Upper lobe of left lung (tissue), 6 donors: ENCODE measurements around the gene BNC2. TPM values are rescaled to one million over a fixed set of nuclear protein-coding genes. Genes with fewer than 3 reads are reported as not detected.
A peak's percentile ranks its signal among the peaks of the same experiment; 100 is the strongest.

Experiments
- ATAC-seq, 2 donors: fragments of 200-7000 bp; cut with Tn5 transposase; one replicate each; pipeline ENCODE4 v1.9.1; 2022; ENCODE audit warnings: mild to moderate bottlenecking in 2 of 2, moderate library complexity in 2 of 2; ENCODE audit not compliant: low FRiP score in 2 of 2
- DNase-seq, 2 donors: peaks; one replicate each; pipeline ENCODE4 v3.0.0-alpha.2; 2019 to 2020
- H3K27ac ChIP-seq, 4 donors: fragments of 200-600 bp; sonication (generic); one replicate each; pipeline ENCODE4 v1.5.1; 2016 to 2019
- H3K27me3 ChIP-seq, 4 donors: fragments of 200-600 bp; sonication (generic); one replicate each; pipeline ENCODE4 v1.5.1; 2017 to 2019
- H3K36me3 ChIP-seq, 4 donors: fragments of 200-600 bp; sonication (generic); one replicate each; pipeline ENCODE4 v1.5.1; 2016 to 2019
- H3K4me1 ChIP-seq, 4 donors: fragments of 200-600 bp; sonication (generic); one replicate each; pipeline ENCODE4 v1.5.1; 2018 to 2019
- H3K4me3 ChIP-seq, 4 donors: fragments of 200-600 bp; sonication (generic); one replicate each; pipeline ENCODE4 v1.5.1; 2017 to 2019; ENCODE audit warnings: mild to moderate bottlenecking in 2 of 4, moderate library complexity in 1 of 4
- H3K9me3 ChIP-seq, 4 donors: fragments of 200-600 bp; sonication (generic); one replicate each; pipeline ENCODE4 v1.5.1; 2018 to 2019
- EP300 ChIP-seq, 4 donors: sonication (generic); formaldehyde crosslinking; IDR thresholded peaks; one replicate each; pipeline ENCODE4 v1.5.1; 2017; ENCODE audit warnings: antibody characterized with exemption in 4 of 4, control low read depth in 2 of 4
- POLR2A ChIP-seq, 4 donors: fragments of 450-650 bp; IDR thresholded peaks; one replicate each; pipeline ENCODE4 v1.5.1; 2016 to 2017; ENCODE audit warnings: antibody characterized with exemption in 4 of 4, mild to moderate bottlenecking in 2 of 4
- POLR2AphosphoS5 ChIP-seq, 2 donors: sonication (generic); formaldehyde crosslinking; IDR thresholded peaks; one replicate each; pipeline ENCODE4 v1.5.1; 2017; ENCODE audit warnings: antibody characterized with exemption in 2 of 2
- WGBS, 2 donors: methylation state at CpG; one replicate each; pipeline ENCODE4 v1.1.5; 2017 to 2018; 5-methylcytosine and 5-hydroxymethylcytosine counted together
- total RNA-seq, 6 donors: library from RNA; depleted of rRNA in 4 of 6; stranded (reverse); fragments of >200 nt in 4 of 6; gene quantifications; one replicate each; pipeline versions ENCODE4 v1.1.0 to v1.2.1, GENCODE V29; 2016 to 2021
- TF ChIP-seq, protein P1 (sequence below), 6 experiments: fragments of 450-650 bp in 4 of 6; fragments of 200-600 bp in 2 of 6; sonication (generic) in 2 of 6; IDR thresholded peaks; one replicate each; pipeline ENCODE4 v1.5.1; 2016 to 2019; ENCODE audit warnings: antibody characterized with exemption in 6 of 6
- donor health status: DM: no; HTN: no; CAD: no; lungs with moderate emphysema.
- donor health status: DM: no; HTN: yes; CAD: no; lungs with severe emphysema.

The BNC2 gene
- total RNA-seq, 6 donors from 2014 or later = 4.6 to 21.7 (median 10.7) TPM

DNA sequence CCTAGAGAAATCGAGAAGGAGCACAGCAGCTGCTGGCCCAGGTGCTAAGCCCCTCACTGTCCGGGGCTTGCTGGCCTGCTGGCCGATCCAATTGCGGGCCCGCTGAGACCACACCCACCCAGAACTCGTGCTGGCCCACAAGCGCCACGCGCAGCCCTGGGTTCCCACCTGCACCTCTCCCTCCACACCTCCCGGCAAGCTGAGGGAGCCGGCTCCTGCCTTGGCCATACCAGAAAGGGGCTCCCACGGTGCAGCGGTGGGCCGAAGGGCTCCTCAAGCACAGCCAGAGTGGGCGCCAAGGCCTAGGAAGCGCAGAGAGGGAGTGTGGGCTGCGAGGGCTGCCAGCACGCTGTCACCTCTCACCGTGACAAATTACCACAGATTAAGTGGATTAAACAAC is 6.8 kb upstream of the BNC2 start:
- 88 to 90% methylated on average over 11 to 18 of the region's 19 CpGs for WGBS, 2 donors
- H3K36me3 ChIP-seq = no peaks in the 10 kb centered on the region
- TF ChIP-seq POLR2A (IDR thresholded peaks at IDR 0.05) = no peak
- TF ChIP-seq POLR2AphosphoS5 (IDR thresholded peaks at IDR 0.05) = no peak
- TF ChIP-seq EP300 (IDR thresholded peaks at IDR 0.05) = no peak
- TF ChIP-seq, protein P1, sequence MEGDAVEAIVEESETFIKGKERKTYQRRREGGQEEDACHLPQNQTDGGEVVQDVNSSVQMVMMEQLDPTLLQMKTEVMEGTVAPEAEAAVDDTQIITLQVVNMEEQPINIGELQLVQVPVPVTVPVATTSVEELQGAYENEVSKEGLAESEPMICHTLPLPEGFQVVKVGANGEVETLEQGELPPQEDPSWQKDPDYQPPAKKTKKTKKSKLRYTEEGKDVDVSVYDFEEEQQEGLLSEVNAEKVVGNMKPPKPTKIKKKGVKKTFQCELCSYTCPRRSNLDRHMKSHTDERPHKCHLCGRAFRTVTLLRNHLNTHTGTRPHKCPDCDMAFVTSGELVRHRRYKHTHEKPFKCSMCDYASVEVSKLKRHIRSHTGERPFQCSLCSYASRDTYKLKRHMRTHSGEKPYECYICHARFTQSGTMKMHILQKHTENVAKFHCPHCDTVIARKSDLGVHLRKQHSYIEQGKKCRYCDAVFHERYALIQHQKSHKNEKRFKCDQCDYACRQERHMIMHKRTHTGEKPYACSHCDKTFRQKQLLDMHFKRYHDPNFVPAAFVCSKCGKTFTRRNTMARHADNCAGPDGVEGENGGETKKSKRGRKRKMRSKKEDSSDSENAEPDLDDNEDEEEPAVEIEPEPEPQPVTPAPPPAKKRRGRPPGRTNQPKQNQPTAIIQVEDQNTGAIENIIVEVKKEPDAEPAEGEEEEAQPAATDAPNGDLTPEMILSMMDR (IDR thresholded peaks at IDR 0.05) = no peak
- no peaks in the 10 kb centered on the region for H3K9me3 ChIP-seq
- H3K4me3 ChIP-seq = no peak overlapping the region
- H3K27ac ChIP-seq = no peak overlapping the region
- no peak for ATAC-seq
- no peaks in the 10 kb centered on the region for H3K27me3 ChIP-seq
- DNase-seq = peak in 1 of 2 donors; percentile 69
- no peaks in the 10 kb centered on the region for H3K4me1 ChIP-seq

DNA sequence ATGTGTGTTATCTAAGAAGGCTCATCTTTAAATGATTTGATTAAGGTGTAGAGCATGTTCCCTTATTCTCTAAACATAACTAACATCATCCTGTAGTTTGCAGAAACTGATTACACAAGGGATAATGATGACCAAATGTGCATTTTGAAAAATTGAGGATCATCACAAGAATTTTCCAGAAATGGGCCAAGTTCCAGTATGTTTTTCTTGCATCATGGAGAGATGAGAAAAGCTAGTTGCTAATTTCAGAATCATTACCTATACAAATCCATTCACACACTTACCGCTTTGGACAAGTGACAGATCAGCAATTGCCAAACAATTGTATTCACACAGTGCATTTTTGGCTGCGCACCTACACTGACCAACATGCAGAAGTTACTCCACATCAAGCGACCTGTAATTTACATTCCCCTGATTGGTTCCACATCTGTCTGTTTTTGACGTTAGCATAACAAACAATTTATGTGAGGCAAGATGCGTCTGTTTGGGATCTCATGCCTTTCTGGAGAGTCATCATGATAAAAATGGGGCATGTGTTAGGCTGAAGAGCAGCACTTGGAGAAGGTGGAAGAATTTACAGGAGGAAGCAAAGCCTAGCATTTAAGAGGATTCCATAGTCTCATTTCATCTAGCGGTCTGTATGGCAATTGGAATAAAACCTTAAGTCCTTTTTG is 2.8 kb upstream of the BNC2 start:
- no peak for DNase-seq
- Histone ChIP-seq H3K27ac (no peak overlapping the region), H3K36me3 (no peaks in the 10 kb centered on the region), H3K9me3 (no peaks in the 10 kb centered on the region), H3K4me3 (no peak overlapping the region), H3K27me3 (peaks cover 0 to 6% (median 0%) of the 10 kb centered on the region in 4 donors), H3K4me1 (peaks cover 7 to 25% (median 12%) of the 10 kb centered on the region in 4 donors)
- ATAC-seq = no peak
- TF ChIP-seq, protein P1 (IDR thresholded peaks at IDR 0.05) = no peak
- no peak for TF ChIP-seq POLR2A (IDR thresholded peaks at IDR 0.05)
- TF ChIP-seq EP300 (IDR thresholded peaks at IDR 0.05) = no peak
- no peak for TF ChIP-seq POLR2AphosphoS5 (IDR thresholded peaks at IDR 0.05)
- 81 to 83% methylated on average over 6 of the region's 6 CpGs for WGBS, 2 donors

DNA sequence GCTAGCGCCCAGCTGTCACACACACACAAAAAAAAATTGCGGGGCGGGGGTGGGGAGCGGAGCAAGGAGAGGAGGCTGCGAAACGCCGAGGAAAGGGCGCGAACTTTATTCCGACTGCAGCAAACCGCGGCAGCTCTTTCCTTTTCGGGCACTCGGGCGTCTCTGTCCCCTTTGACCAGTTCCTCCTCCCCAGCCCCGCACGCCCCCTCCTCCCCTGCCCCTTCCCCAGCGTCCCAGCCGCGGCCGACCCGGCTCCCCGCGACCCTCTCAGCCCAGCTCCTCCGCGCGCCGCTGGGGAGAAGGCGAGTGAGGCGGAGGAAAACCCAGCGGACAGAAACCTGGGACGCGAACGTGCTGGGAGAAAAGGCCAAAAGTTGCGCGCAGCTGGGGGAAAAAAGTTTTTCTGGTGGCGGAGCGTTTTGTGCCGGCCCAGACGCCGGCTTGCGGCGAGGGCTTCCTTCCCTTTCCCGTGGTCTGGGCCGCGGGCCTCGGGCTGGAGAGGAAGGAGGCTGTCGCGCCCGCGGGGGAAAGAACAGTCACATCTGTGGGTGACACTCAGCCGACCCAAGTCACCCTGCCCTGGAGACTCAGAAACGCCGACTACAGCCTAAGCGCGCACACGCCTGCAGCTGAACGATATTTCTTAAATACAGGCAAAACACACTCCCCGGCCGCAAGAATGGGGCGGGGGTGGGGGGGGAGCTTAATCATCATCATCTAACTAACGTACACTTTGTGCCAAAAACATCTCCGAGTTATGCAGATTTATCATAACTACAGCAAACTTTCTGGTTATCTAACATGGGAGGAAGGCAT is 1.1 kb upstream of the BNC2 start:
- peak overlapping the region; percentile 78 to 89 (median 85) for H3K27ac ChIP-seq
- peaks cover 7 to 25% (median 12%) of the 10 kb centered on the region in 4 donors for H3K4me1 ChIP-seq
- DNase-seq = peak; percentile 38 to 87
- WGBS, 2 donors = 1 to 2% methylated on average over 39 to 41 of the region's 63 CpGs
- TF ChIP-seq POLR2AphosphoS5 (IDR thresholded peaks at IDR 0.05) (no peak), POLR2A (IDR thresholded peaks at IDR 0.05) (peak in 1 of 4 donors; percentile 45)
- peak; percentile 65 to 67 for ATAC-seq
- H3K36me3 ChIP-seq = no peaks in the 10 kb centered on the region
- peak overlapping the region; percentile 50 to 68 (median 53) for H3K4me3 ChIP-seq
- no peaks in the 10 kb centered on the region for H3K9me3 ChIP-seq
- H3K27me3 ChIP-seq = peaks cover 0 to 6% (median 0%) of the 10 kb centered on the region in 4 donors

DNA sequence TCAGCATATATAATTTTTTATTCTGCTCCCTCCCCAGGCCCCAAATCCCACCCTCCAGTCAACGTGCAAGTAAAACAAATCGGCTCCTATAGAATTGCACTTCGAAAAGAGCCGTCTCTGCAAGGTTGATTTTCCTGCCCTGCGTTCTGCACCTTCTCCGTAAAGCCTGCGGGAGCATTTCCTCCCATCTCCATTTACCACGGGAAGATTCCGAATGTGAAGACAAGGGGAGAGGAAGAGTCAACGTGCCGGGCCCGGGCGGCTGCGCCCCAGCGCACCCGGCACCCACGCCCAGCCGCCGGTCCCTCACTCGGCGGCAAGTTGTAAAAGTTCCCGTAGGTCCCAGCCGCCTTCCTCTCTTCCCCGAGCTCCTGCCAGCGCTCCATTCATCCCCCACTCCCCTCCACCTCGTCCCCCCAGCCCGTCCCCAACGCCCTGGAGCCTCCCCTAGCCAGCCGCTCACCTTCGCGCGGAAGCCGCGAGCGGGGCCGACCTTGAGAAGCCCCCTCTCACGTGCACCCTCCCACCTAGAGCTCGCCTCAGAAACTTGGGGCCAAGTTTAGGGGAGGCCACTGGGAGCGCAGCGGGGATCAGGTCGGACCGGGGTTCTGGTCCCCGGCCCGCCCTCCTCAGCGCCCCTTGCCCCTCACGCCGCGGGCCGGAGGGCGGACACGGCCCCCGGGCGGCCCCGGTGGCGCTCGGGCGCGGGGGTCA is 431 bp downstream of the BNC2 start:
- DNase-seq = no peak
- Histone ChIP-seq H3K27ac (peak overlapping the region; percentile 78 to 89 (median 85)), H3K27me3 (peaks cover 0 to 6% (median 0%) of the 10 kb centered on the region in 4 donors), H3K4me3 (peak overlapping the region; percentile 50 to 68 (median 53)), H3K9me3 (no peaks in the 10 kb centered on the region), H3K36me3 (no peaks in the 10 kb centered on the region), H3K4me1 (peaks cover 7 to 25% (median 12%) of the 10 kb centered on the region in 4 donors)
- TF ChIP-seq POLR2A (IDR thresholded peaks at IDR 0.05) = no peak
- WGBS, 2 donors = 1 to 3% methylated on average over 34 to 46 of the region's 58 CpGs
- peak in 1 of 2 donors; percentile 42 for ATAC-seq

DNA sequence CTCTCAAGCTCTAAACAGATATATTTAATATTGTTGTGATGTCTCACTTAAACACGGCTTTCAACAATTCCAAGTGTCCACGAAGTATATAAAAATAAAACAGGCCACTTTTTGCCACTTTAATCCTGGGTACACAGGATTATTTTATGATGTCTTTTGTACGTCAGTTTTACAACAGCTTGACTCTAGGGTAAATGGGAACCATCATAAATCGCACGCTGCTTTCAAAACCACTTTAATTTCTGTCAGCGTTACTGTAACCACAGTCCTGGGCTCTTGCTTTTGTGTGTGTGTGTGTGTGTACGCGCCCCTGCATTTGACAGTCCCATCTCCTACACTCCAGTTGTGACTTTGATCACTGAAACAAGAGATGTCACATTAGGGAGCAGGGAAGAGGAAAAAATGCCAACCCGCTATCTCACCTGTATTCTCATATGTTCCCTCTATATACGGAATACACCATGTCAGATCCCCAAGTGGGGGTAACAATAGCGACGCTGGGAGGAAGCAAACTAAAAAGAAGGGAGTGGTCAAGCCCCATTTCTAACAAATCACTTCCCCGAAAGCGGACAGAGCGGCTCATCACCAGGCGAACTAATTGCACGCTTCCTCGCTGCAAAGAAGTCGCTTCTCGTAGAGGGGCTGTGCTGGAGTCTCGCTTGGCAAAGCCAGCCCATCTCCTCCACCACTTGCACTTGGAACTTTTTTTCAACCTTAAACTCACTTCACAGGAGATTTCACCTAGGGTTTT is 1.2 kb downstream of the BNC2 start:
- Histone ChIP-seq H3K4me1 (peaks cover 7 to 25% (median 12%) of the 10 kb centered on the region in 4 donors), H3K27me3 (peaks cover 0 to 6% (median 0%) of the 10 kb centered on the region in 4 donors), H3K27ac (peak overlapping the region in 1 of 4 donors; percentile 78), H3K4me3 (peak overlapping the region in 3 of 4 donors; percentile 50 to 68 (median 56)), H3K9me3 (no peaks in the 10 kb centered on the region), H3K36me3 (no peaks in the 10 kb centered on the region)
- DNase-seq (no peak), ATAC-seq (peak in 1 of 2 donors; percentile 19)
- WGBS, 2 donors = 24% methylated on average over 21 of the region's 21 CpGs
- TF ChIP-seq POLR2A (IDR thresholded peaks at IDR 0.05) (no peak), EP300 (IDR thresholded peaks at IDR 0.05) (no peak), POLR2AphosphoS5 (IDR thresholded peaks at IDR 0.05) (no peak)
- TF ChIP-seq, protein P1 (IDR thresholded peaks at IDR 0.05) = no peak
